Hypothalamus (tissue), 51 donors: Measurements from ENCODE around the gene DCTN3.
"Not testable (repeated sequence)": the region's sequence is repeated elsewhere in the genome, so short reads cannot be mapped to it uniquely, and the experiment has no call there.

Source experiments
- DNase-seq, 51 donors: peaks; one replicate each; lab custom pipeline; 2025; lab: John Stamatoyannopoulos, UW

The DCTN3 gene

DNA sequence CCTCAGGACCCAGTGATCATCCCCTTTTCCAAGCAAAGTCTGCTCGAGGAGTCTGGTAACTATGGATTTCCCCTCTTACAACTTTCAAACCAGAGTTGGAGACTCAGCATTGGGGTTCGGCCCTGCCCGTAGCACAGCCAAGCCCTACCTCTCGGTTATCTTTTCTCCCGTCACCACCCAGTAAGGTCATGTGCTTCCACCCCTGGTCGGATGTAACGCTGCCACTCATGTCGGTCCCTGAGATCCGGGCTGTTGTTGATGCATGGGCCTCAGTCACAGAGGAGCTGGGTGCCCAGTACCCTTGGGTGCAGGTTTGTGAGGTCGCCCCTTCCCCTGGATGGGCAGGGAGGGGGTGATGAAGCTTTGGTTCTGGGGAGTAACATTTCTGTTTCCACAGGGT, 27.4 kb upstream of the DCTN3 start:
- DNase-seq = no peak

DNA sequence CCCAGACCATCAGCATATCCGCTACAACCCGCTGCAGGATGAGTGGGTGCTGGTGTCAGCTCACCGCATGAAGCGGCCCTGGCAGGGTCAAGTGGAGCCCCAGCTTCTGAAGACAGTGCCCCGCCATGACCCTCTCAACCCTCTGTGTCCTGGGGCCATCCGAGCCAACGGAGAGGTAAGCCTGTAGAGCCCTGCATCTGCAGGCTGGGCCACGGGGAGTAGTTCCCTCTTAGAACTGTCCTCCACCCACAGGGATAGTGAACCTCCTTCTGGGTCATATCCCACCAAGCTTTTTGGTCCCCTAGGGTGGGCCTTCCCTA, 26.7 kb upstream of the DCTN3 start:
- peak in 1 of 51 donors; percentile 45 for DNase-seq

DNA sequence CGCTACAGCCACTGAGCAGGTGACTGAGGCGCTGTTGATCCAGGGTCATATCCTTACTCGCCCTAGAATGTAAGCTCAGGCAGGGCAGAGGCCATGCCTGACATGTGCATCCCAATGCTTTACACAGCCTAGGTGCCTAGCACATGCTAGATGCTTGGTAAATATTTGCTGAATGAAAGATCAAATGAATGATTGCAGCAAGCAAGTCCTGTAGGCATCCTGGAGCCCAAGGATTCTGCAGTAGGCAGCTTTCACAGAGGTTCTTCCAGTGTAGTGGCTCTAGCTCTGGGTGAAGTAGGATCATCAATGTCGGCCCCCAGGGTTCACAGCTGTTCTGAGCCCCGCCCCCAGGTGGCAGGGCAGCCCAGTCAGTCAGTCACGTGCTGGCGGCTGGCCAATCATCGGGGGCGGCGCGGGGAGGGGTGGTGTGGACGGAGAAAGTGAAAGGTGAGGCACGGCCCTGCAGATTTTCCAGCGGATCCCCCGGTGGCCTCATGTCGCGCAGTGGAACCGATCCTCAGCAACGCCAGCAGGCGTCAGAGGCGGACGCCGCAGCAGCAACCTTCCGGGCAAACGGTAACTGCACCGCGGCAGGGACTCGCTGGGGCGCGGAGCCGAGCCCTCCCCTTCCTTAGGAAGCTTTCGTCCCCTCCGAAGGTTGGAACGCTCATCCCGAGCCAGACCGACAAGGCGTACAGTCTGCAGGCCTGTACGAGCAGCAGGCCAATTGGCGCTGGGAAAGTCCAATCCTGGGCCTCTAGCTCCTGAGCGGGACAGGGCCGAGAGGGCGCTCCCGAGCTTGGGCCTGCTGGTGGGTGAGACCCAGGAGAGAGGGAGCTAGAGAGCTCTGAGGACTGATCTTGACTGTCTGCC, 26.2 kb upstream of the DCTN3 start, which contains the start of gene GALT:
TSS of gene GALT (plus strand) at position 465 of the 873 bp plus-strand sequence. CDS start at position 495, 30 bp downstream.
- DNase-seq = peak; percentile 45 to 94 (median 87)

DNA sequence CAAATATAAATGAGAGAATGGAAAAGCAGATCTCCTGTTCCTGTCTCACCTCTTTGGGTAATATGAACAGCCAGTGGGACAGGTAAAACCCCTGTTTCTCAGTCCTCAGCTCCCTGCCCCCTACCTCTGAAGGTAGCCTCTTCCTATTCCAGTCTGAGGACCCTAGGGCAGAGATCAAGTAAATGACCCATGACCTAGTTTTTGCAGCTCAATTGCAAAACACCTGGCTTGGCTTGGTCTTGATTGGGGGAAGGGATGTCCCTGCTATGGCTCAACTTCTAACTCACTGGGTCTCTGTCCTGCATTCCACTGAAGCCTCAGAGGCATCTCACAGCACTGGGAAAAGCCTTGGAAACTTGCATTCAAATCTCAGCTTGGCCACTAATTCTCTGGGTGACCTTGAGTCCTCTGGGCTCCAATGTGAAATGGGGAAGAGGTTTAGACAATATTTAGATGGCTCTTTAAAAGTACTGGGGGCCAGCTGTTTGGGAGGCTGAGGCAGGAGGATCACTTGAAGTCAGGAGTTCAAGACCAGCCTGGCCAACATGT, 24.5 kb upstream of the DCTN3 start:
- DNase-seq = no peak

DNA sequence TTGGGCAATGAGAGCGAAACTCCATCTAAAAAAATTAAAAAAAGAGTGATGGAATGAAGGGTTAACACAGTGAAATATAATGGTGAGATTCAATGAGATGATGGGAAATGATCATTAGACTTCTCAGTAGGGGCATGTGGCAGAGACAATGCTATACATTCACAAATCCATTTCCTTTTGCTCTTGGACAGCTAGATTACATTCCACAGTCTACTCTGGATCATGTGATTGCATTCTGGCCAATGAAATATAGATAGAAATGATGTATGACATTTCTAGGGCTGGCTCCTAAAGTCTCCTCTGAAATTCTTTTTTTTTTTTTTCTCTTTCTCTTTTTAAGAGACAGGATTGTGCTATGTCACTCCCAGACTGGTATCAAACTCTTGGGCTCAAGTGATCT, 22.4 kb upstream of the DCTN3 start:
- DNase-seq = no peak

DNA sequence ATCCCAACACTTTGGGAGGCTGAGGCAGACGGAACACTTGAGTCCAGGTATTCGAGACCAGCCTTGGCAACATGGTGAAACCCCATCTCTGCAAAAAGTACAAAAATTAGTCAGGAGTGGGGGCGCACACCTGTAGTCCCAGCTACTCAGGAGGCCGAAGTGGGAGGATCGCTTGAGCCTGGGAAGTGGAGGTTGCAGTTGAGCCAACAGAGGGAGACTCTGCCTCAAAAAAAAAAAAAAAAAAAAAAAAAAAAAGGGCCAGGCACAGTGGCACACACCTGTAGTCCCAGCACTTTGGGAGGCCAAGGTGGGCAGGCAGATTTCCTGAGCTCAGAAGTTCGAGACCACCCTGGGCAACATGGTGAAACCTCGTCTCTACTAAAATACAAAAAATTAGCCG, 19.0 kb upstream of the DCTN3 start:
- DNase-seq = not testable (repeated sequence)

DNA sequence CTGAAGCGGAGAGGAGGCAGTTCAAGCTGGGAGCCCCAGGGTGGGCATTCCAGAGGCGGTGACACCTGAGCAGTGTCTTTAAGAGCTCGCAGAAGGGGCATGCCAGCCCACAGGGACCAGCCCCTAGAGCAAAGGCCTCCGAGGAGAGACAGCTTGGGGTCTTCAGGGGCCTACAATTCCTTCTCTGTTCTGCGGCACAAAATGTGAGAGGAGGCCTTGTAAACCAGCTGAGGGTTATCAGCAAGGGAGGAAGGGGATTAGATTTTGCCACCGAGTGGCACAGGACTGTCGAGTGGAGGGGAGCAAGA, 17.8 kb upstream of the DCTN3 start:
- DNase-seq = peak in 1 of 51 donors; percentile 38

DNA sequence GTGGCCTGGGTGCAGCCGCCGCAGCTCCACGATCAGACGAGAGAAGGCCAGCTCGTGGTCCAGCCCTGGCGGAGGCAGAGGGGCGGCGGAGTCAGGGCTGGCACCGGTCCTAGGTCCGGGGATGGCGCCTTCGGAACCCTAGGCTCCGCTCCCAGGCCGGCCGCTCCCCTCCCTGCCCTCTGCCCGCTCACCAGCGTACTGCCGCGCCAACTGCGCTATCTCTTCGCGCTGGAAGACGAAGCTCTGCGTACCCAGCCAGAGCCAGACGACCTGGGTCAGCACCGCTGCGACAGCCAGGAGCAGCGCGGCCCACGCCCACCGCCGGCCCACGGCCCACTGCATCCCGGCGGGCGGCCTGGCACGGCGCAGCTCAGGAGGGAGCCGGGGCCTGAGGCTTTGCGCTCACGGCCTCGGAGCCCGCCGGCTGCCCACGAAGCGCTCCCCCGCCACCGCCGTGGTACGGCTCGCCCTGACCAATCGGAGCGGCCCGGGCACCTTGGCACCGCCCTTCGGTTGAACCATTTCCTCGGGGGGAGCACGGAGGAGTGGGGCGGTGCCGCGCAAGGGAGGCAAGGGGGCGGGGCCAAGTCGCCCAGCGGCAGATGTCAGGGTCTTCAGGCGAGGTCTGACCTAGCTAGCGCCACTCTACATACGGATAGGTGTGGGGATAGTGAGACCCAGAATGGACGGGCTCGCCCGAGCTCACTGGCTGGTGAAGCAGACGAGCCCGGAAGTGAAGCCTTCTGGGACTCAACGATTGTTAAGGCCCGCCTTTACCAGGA, 17.3 kb upstream of the DCTN3 start, which contains the start of gene SIGMAR1:
TSS of gene SIGMAR1 (minus strand) at position 432 of the 782 bp plus-strand sequence. CDS start at position 342, 90 bp downstream.
- DNase-seq = peak; percentile 52 to 97 (median 88)

DNA sequence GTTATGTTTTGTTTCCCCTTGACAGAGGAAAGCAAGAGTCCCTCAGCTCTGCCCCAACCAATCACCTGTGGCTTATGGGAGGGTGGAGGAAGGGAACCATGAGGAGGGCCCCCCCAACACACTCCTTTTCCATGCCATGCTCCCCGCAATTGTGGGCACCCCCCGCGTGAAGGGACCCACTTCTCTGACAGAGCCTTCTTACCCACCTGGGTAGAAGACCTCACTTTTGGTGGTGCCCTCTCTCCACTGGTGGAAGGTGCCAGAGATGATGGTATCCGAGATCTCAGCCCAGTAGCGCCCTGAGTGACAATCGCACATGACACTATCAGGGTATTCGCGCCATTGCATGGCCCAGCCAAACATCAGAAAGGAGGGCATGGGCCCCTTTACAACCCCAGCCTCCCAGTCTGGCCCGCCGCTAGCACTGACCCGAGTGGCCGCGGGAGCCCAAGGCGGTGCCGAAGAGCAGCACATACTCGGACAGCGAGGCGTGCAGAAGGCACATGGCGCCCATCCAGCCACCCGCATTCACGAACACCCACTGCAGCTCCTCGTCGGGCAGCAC, 16.6 kb upstream of the DCTN3 start:
- peak in 8 of 51 donors; percentile 28 to 59 (median 50) for DNase-seq

DNA sequence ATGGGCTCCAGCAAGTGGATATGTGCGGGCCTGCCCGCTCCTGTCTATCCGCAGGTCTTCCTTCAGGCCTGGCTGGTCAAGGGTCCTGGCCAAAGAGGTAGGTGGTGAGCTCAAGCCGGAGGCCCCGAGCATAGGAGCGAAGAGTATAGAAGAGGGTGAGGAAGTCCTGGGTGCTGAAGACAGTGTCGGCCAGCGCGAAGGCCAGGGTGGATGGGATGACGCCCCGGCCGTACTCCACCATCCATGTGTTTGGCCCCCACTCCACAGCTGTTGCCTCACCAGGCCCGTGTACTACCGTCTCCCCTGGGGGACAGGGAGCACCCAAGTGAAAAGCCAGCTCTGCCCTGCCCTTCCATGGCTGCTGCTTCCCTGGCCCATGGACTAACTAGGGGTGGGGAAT, 15.3 kb upstream of the DCTN3 start:
- DNase-seq = no peak

DNA sequence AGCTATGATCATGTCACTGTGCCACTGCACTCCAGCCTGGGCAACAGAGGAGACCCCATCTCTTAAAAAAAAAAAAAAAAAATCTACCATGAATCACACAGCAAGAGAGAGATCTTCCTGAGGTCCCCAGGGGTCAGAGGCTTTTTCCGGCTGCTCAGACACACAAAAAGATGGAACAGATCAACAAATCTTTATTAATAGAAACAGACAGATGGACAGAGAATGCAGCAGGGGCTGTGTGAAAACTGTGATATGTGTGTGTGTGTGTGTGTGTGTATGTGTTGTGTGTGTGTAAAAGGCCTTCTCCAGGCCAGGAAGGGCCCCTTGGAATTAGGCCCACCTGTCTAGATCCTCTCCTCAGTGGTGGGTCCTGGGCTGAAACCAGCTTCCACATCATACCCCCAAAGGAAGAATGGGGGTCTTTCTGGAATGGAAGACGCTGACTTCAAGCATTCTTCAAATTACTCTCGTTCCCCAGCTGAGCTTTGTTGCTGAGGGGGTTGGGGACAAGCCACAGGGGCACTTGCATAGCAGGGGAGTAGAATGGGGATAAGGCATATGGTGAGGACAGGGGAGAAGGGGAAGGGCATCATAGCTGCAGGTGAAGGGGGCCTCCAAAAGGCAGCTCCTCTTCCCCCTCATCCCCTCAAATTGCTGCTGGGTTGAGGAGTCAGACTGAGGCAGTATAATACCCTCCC, 14.4 kb upstream of the DCTN3 start:
- no peak for DNase-seq

DNA sequence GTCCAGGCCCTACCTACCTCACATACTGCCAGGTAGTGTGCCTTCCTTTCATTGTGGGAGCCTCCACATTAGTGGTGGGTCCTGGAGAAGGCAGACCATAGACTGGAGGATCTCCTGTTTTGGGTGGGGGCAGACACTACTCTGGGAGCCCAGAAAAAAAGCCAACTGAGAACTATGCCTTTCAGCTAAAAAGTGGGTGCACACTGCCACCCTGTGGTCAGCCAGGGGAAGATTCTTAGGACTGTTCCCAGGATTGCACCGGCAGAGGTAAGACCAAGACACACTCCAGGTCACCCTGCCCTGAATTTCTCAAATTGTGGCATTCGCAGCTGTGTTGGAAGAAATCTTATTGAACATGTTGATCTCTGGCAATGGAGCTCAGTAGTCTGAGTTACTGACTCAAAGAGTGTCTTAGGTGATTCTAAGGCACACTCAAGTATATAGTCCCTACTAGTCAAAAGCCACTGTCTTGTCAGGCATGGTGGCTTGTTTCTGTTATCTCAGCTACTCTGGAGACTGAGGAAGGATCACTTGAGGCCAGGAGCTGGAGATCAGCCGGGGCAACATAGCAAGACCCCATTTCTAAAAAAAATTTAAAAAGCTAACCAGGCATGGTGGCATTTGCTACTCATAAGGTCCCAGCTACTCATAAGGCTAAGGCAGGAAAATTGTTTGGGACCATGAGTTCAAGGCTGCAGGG, 13.7 kb upstream of the DCTN3 start:
- DNase-seq = peak in 41 of 51 donors; percentile 13 to 73 (median 45)

DNA sequence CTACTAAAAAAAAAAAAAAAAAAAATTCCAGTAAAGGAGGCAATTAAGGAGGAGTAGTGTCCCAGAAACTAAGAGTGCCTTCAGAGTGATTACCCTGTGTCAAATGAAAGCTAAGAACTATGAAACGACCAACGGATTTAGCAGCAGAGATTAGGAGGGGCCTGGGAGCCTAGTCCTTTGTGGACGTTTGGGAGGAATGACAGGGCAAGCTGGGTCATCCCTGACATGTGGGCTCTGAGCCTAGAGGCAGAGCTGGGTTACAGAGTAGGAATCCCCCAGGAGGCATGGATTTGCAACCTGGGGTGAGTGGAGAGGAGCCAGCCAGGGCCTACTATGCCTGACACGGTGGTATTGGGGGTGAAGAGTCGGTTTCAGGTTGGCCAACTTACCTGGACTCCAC, 12.9 kb upstream of the DCTN3 start:
- DNase-seq = no peak

DNA sequence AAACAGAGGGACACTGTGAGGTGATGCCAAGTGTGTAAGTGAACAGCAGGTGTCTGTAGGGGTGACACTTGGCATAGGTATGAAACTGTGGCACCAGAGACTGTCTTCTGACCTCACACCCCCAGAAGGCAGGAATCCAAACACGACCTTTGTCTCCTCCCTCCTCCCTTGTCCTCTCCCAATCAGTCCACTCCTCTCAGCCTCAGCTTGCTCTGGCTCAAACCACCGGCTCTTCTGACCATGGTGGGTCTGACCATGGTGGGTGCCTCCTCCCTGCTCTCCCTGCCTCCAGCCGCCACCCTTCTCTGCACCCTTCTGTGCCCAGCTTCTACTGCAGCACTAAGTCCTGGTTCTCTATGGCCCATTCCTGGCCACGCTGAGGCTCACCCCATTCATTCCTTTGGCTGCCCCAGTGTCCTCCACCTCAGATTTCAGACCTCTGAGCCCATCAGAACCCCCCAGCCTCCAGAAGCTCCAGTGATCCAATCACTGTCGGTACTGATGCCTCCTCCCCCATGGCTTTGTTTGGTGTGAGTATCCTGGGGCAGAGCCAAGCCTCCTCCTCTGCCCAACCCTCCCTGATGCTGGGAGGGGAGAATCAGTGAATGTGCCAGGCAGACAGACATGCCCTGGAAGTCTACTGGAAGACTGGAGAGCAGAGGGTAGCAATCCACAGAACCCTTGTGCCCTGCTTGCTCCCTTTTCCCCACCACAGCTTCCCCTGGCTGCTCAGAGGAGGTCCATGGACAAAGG, 10.3 kb upstream of the DCTN3 start:
- no peak for DNase-seq

DNA sequence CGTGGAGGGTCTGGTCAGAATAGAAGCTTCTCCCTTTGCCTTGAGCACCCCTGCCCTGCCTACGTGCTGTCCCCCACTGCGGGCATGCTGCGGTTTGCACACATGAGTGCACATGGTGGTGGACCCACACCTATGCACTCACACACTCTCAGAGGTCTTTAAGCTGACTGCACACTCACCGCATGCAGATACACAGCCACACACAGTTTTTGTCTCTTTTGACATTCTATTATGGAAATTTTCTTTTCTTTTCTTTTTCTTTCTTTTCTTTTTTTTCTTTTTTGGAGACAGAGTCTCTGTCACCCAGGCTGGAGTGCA, 9.2 kb upstream of the DCTN3 start:
- no peak for DNase-seq

DNA sequence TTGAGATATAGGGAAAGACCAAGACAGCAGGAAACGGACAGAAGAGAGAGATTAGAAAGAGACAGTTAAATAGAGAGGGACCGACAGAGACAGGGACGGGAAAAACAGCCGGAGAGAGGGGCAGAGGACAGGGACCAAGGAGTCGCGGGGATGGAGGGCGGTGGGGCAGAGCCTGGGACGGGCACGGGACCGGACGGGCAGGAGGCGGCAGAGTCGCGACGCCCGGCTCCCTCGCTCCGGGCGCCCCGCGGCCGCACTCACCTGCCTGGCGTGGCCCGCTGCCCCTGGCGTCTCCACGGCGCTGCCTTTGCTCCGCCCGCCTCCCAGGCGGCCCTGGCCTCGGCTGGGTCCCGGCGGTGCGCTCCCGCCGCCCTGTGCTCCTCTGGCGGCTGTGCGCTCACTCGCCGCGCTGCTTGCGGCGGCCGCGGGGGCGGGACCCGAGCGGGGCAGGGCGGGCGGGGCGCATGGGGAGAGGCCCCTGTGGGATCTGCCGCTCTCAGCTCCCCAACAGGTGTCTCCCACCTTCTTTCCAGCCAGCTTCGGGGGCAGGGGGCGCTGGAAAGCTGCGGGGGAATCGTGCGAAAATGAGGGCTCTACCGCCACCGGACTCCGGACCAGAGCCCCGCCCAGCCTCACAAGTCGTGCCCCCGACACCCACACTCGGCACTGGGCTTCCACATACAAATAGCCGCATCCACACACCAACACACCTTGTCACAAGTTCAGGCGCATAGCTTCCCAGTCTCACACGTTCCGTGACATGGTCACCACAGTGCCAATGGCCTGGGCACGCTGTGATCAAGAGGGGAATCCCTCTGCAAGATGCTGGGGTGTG, 8.6 kb upstream of the DCTN3 start, which contains the start of gene ARID3C:
TSS of gene ARID3C (minus strand) at position 411 of the 835 bp plus-strand sequence. CDS start 1,052 bp downstream, outside the sequence.
- DNase-seq = peak in 3 of 51 donors; percentile 15 to 19 (median 19)

DNA sequence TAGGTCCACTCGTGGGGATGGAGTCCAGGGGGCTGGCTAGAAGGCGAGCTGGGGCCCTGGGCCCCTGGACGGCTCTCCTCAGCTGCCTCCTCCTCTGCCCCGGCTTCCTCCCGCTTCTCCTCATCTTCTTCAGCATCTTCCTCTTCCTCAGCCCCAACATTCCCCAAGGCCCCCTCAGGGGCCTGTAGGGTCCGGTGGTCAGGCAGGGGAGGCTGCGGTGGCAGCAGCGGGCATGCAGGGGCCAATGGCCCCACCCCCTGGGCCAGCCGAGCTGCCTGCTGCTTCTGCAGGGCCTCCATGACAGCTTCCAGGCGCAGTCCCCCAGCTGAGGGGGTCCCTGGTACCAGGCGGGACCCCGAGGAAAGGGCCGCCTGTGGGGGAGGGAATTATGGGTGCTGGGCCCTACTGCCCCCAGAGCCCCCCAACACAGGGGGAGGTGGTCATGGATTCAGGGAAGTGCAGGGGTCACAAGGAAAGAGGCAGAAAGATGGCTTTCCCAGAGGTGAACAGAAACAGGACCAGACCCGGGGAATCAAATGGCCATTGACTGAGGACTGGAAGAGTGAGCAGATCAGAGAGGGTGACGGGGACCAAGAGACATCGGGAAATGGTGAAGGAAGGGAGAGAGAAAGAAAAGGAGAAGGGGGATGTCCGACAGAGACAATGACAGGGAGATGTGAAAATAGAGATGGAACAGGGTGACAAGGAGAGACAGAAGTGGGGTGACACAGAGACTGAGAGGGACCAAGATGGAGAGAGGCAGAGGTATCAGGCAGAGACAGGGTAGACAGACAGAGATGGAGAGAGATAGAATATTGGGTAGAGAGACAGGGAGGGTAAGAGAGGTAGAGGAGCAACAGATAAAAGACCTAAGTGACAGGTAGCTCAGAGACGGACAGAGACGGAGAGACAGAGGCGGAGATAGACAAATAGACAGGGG, 7.7 kb upstream of the DCTN3 start:
- DNase-seq = no peak
